DND-41 (cell line): ENCODE measurements around the gene COLGALT1.

ENCODE experiments used
- ATAC-seq: fragments of 200-7000 bp; cut with Tn5 transposase; 3 replicates; pipeline ENCODE4 v1.9.1; 2021; ENCODE audit warnings: low read depth; ENCODE audit not compliant: insufficient read depth
- DNase-seq: peaks from one replicate; pipeline ENCODE4 v3.0.0-alpha.2; 2020
- H2AFZ ChIP-seq: 2 replicates; pipeline ENCODE4 v1.6.0; 2012; ENCODE audit warnings: low read depth, low read length
- H3K27ac ChIP-seq: 2 replicates; pipeline ENCODE4 v1.5.1; 2012; ENCODE audit warnings: low read length, inconsistent platforms
- H3K27me3 ChIP-seq: fragments of 200-600 bp; sonication (generic); 2 replicates; pipeline ENCODE4 v1.6.0; 2012; ENCODE audit warnings: low read length, mild to moderate bottlenecking, inconsistent platforms; ENCODE audit not compliant: insufficient read depth, poor library complexity
- H3K36me3 ChIP-seq: 2 replicates; pipeline ENCODE4 v1.5.1; 2012; ENCODE audit warnings: low read length, inconsistent platforms; ENCODE audit not compliant: insufficient read depth
- H3K4me1 ChIP-seq: 2 replicates; pipeline ENCODE4 v1.5.1; 2012; ENCODE audit warnings: mild to moderate bottlenecking, low read length; ENCODE audit not compliant: insufficient read depth
- H3K4me2 ChIP-seq: 2 replicates; pipeline ENCODE4 v1.6.0; 2012; ENCODE audit warnings: mild to moderate bottlenecking, moderate library complexity, low read length, inconsistent platforms; ENCODE audit not compliant: insufficient read depth
- H3K4me3 ChIP-seq, 2 experiments: fragments of 200-600 bp in 1 of 2; shearing (Covaris generic) in 1 of 2; 2 replicates each; pipeline ENCODE4 v1.5.1; 2012 to 2016; ENCODE audit warnings: inconsistent platforms in 2 of 2, low read length in 2 of 2, mild to moderate bottlenecking in 2 of 2, low read depth in 1 of 2, moderate library complexity in 1 of 2
- H3K79me2 ChIP-seq: 2 replicates; pipeline ENCODE4 v1.6.0; 2012; ENCODE audit warnings: low read length, inconsistent platforms; ENCODE audit not compliant: insufficient read depth
- H3K9ac ChIP-seq: 2 replicates; pipeline ENCODE4 v1.6.0; 2012; ENCODE audit warnings: low read depth, mild to moderate bottlenecking, inconsistent platforms, low read length, moderate library complexity
- H3K9me3 ChIP-seq: 2 replicates; pipeline ENCODE4 v1.5.1; 2012; ENCODE audit warnings: low read length, moderate library complexity, mild to moderate bottlenecking, inconsistent platforms; ENCODE audit not compliant: insufficient read depth, severe bottlenecking
- H4K20me1 ChIP-seq: 2 replicates; pipeline ENCODE4 v1.6.0; 2012; ENCODE audit warnings: low read length; ENCODE audit not compliant: insufficient read depth
- CTCF ChIP-seq: IDR thresholded peaks from 2 replicates; pipeline ENCODE4 v1.5.1; 2012; ENCODE audit warnings: borderline replicate concordance, low read length, moderate library complexity, mild to moderate bottlenecking; ENCODE audit not compliant: poor library complexity, severe bottlenecking; ENCODE audit errors: extremely low read depth
- EZH2 ChIP-seq: IDR thresholded peaks from 3 replicates; pipeline ENCODE4 v1.6.1; 2012; ENCODE audit warnings: borderline replicate concordance, low read depth, mild to moderate bottlenecking, moderate library complexity, low read length, inconsistent platforms; ENCODE audit not compliant: severe bottlenecking

Gene COLGALT1

GRCh38 chr19:17610384-17610783 lies 54.9 kb downstream of the COLGALT1 start:
- ATAC-seq = no peak
- no peak overlapping the region for H2AFZ ChIP-seq
- H3K36me3 ChIP-seq = no peaks in the 10 kb centered on the region
- H3K4me3 ChIP-seq = no peak overlapping the region
- DNase-seq = no peak
- H3K9ac ChIP-seq = no peak overlapping the region
- H3K79me2 ChIP-seq = no peaks in the 10 kb centered on the region
- TF ChIP-seq EZH2 = no peak
- no peak for TF ChIP-seq CTCF
- no peaks in the 10 kb centered on the region for H3K9me3 ChIP-seq
- no peak overlapping the region for H3K27ac ChIP-seq
- H3K4me1 ChIP-seq = no peaks in the 10 kb centered on the region
- H3K27me3 ChIP-seq = no peaks in the 10 kb centered on the region
- no peaks in the 10 kb centered on the region for H4K20me1 ChIP-seq
- H3K4me2 ChIP-seq = no peak overlapping the region

- Histone ChIP-seq H3K36me3 (no peaks in the 10 kb centered on the region), H3K4me2 (no peak overlapping the region), H3K4me3 (no peak overlapping the region), H3K27ac (no peak overlapping the region), H2AFZ (no peak overlapping the region), H4K20me1 (no peaks in the 10 kb centered on the region), H3K27me3 (no peaks in the 10 kb centered on the region), H3K9ac (no peak overlapping the region), H3K79me2 (no peaks in the 10 kb centered on the region), H3K9me3 (no peaks in the 10 kb centered on the region), H3K4me1 (no peaks in the 10 kb centered on the region)
- DNase-seq (no peak), ATAC-seq (no peak)
- TF ChIP-seq EZH2 (no peak), CTCF (no peak)
These were observed 56.2 kb downstream of the COLGALT1 start for GRCh38 chr19:17611462-17612244.

GRCh38 chr19:17614476-17614875 lies 59.0 kb downstream of the COLGALT1 start:
- Histone ChIP-seq H3K4me2 (no peak overlapping the region), H3K4me1 (no peaks in the 10 kb centered on the region), H3K9ac (no peak overlapping the region), H3K79me2 (no peaks in the 10 kb centered on the region), H3K27me3 (no peaks in the 10 kb centered on the region), H3K9me3 (no peaks in the 10 kb centered on the region), H2AFZ (no peak overlapping the region), H3K4me3 (no peak overlapping the region), H3K36me3 (no peaks in the 10 kb centered on the region), H3K27ac (no peak overlapping the region), H4K20me1 (no peaks in the 10 kb centered on the region)
- TF ChIP-seq CTCF = no peak
- TF ChIP-seq EZH2 = no peak
- no peak for ATAC-seq
- DNase-seq = no peak
